HG03442 (cell line): ENCODE data around the gene YJEFN3.
A peak's percentile ranks its signal among the peaks of the same experiment; 100 is the strongest.

ENCODE experiments used
- ATAC-seq: cut with Tn5 transposase; IDR thresholded peaks from one replicate; pipeline ENCODE4 v1.9.1; 2021; ENCODE audit warnings: mild to moderate bottlenecking, moderate library complexity; ENCODE audit not compliant: unreplicated experiment

The YJEFN3 gene

GRCh38 chr19:19549804-19550464 lies 21.2 kb downstream of the YJEFN3 start:
- ATAC-seq = no peak

DNA sequence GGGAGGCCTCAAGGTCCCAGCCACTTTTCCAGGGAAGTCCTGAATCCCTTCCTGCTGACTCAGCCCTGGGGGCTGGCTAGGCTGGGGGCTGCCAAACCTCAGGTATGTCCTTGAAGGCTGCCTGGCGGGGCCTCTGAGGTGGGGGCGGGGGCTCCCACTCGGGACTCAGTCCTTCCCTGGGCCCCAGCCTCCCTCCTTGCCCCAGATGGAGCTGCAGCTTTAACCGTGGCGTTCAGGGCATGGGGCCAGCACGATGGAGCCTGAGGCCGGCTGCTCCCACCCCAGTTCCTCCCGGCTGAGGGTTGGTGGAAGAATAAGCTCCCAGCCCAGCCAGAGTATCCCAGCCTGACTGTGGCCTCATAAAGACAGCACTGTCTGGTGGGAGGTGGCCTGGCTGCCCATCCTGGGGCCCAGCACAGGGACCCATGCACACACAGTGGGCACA lies 21.8 kb downstream of the YJEFN3 start:
- ATAC-seq = no peak

DNA sequence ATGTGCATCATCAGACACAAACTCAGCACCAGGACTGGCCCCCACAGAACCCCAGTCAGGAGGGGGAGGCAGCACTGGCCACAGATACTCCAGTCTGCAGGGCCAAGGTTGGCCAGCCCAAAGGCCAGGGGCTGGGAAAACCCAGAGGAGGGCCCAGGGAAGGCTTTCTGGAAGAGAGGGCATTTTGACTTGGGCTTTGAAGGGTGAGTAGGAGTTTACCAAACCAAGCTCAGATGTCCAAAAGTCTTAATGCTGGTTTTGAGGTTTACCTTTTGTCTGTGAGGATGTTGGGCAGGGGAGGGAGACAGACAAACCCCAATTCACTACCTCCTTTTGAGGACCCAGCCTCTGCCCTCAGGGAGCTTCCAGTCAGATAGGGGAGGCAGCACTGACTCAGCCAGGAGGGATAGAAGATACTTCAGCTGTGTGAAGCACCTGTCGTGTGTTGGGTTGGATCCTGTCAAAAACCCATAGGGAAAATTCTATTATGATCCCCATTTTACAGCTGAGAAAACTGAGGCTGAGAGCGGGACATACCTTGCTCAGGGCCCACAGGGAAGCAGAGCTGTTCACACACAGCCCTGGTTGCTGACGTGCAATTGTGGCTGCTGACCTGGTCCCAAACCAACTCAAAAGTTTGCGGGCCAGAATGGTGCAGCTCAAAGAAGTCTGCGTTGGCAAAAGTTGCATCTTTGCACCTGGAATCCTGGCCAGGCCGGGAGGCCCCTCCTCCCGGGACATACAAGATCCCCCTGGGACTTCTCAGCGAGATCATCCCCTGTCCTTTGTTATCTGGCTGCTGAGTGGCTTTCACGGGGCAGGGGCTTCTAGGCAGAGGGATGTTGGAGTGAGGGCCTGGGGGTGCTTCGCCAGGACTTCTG lies 22.5 kb downstream of the YJEFN3 start:
- ATAC-seq = no peak

DNA sequence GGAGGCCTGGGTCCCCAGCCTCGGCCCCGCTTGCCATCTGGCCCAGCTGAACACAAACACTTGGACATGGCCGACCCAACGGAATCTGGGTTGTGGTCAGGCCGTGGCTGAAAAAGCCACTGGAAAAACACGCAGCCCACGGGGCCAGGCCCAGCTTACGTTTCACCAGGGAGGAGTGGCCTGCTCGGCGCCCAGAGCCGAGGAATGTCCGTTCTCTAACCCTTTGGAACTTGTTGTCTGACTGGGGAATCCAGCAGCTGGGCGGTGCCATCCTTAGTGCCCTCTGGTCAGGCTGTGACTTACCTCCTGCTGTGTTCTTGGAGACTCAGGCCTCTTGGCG lies 23.1 kb downstream of the YJEFN3 start:
- ATAC-seq = no peak

GRCh38 chr19:19552798-19553197 lies 24.1 kb downstream of the YJEFN3 start:
- ATAC-seq = no peak

- no peak for ATAC-seq
Observed at GRCh38 chr19:19553670-19554069, 25.0 kb downstream of the YJEFN3 start.

- peak; percentile 50 for ATAC-seq
Observed at GRCh38 chr19:19554074-19555023, 25.6 kb downstream of the YJEFN3 start.

GRCh38 chr19:19558055-19558454 lies 29.3 kb downstream of the YJEFN3 start:
- no peak for ATAC-seq

- ATAC-seq = no peak
Observed at GRCh38 chr19:19558636-19559035, 29.9 kb downstream of the YJEFN3 start.

GRCh38 chr19:19559931-19560330 lies 31.2 kb downstream of the YJEFN3 start:
- ATAC-seq = no peak

DNA sequence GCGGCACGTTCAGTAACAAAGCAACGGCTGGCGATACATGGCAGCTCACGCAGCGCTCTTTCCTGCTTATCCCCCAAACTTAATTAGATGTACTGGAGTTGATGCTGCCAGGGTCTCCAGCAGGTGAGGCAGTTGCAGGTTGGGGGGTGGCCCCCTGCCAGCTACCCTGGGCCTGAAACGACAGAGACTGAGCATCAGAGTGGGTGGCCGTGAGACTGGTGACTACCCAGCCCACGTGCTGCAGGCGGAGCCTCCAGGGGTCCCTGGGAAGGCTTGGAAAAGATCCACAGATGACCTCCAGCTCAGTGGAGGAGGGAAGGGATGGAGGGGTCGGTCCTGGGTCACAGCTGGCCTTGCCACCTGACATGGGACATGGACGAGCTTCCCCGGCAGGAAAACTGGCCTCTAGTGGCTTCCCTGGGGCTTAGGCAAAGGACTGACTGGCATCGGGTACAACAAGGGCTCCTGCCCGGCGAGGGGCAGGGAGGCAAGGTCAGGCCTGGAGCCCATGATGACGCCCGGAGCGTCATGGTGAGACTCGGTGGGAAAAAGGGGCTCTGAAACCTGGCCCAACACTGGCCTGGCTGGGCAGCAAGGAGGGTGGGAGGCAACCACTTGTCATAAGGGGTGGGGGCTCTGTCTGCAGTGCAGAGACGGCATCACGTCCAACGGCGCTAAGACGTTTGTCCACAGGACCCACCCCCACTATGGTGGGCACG lies 33.4 kb downstream of the YJEFN3 start:
- ATAC-seq = no peak

GRCh38 chr19:19562665-19563347 lies 34.1 kb downstream of the YJEFN3 start:
- ATAC-seq = no peak

DNA sequence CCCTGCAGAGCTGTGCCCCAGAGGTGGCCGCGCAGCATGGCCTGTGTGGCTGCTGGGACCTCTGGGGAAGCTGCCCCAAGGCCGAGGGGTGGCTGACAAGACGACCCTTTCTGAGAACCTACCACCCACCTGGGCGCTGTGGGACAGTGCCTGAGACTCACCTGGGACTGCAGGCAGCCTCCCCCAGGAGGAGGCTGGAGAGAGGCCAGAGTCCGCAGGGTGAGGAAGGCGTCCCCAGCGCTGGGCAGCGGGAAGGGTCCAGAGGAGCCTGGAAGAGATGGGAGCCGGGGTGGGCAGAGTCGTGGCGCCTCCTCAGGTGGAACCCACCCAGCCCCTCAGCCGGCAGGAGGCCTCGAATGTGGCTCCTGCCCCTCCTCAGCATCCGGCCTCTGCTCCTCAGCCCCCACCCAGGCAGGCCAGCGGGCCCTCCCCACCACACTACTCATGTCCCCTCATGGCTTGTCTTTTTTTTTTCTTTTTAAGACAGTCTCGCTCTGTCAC lies 34.7 kb downstream of the YJEFN3 start:
- ATAC-seq = no peak

GRCh38 chr19:19566306-19566705 lies 37.6 kb downstream of the YJEFN3 start:
- ATAC-seq = no peak

DNA sequence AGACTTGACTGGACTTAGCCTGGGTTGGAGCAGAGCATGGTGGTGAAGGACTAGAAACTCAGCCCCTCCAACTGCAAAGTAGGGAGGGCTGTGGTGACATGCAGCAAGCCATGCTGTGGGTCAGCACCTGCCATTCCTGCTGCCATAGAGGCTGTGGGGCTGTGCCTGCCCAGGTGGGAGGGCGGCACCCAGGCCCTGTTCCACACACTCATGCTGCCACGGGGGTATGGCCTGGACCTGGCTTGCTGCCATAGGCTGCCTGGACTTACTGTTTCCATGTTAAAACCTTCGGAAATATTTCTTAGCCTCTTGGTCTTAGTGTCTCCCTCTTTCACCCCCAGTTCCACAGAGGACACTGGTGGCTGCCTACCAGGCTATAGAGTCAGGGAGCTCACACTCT lies 38.7 kb downstream of the YJEFN3 start:
- ATAC-seq = no peak

DNA sequence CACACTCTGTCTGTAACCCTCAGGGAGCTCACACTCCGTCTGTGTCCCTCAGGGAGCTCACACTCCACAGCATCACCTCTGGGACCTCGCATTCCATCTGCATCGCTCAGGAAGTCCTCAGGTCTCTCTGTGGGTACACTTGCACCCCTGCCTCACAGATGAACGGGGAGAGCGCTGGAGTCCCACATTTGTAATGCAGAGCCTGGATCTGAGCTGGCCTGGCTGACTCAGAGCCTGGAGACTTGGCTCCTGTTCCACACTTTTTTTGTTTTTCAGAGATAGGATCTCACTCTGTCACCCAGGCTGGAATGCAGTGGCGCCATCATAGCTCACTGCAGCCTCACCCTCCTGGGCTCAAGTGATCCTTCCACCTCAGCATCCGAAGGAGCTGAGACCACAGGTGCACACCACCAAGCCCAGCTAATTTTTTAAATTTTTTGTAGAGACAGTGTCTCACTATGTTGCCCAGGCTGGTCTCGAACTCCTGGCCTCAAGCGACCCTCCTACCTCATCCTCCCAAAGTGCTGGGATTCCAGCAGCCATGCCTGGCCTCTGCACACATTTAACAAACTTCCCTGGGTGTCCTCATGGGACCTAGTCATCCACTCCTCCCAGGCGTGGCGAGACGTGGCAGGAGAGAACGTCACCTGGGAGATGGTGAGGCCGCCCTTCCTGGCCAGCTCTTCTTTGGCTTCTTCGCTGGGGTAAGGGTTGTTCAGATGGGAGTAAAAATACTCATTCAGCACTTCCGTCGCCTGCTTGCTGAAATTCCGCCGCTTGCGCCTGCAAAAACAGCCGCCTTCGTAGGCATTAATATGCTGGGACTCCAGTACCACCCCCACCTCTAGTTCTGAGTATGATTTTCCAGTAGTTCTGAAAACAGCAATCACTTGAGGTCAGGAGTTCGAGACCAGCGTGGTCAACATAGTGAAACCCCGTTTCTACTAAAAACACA lies 40.4 kb downstream of the YJEFN3 start:
- no peak for ATAC-seq

DNA sequence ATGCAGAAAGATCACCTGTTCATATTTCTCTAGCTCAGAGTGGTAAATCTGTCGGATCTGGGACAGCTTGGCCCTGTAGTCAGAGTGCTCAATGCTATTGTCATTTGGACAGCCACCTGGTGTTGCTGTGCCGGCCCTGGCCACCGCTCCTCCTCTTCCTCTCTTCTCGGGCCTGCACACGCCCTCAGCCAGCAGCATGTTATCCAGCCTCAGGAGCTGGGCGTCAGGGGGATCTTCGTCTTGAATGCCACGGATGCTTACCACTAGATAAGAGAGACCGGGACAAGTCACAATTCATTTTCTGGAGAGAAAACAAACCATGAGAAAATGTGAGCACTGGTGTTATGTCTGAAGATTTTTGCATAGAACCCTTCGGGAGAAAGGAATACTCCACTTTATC lies 41.9 kb downstream of the YJEFN3 start:
- no peak for ATAC-seq

- no peak for ATAC-seq
Observed at GRCh38 chr19:19571071-19571786, 42.5 kb downstream of the YJEFN3 start.
